ENCODE measurements around the gene TMEM255A.

Gene TMEM255A

DNA sequence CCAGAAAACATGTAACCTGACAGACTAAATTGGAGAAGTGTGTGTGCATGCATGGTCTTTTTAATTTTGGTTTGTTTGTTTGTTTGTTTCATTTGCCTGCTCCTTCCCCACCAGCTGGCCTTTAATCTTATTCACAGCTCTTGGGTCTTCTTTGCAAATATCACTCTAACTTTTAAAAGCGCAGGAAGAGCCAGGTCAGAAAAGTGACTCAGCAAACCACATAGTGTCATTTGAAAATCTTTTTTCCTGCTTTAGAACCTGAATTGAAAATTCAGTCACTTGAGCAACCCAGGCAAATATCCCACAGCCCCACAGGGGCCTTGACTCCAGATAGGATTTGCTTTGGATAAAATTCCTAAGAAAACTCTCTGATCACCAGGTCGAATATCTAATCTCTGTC lies 4.6 kb downstream of the TMEM255A start:
- no peak for DNase-seq

DNA sequence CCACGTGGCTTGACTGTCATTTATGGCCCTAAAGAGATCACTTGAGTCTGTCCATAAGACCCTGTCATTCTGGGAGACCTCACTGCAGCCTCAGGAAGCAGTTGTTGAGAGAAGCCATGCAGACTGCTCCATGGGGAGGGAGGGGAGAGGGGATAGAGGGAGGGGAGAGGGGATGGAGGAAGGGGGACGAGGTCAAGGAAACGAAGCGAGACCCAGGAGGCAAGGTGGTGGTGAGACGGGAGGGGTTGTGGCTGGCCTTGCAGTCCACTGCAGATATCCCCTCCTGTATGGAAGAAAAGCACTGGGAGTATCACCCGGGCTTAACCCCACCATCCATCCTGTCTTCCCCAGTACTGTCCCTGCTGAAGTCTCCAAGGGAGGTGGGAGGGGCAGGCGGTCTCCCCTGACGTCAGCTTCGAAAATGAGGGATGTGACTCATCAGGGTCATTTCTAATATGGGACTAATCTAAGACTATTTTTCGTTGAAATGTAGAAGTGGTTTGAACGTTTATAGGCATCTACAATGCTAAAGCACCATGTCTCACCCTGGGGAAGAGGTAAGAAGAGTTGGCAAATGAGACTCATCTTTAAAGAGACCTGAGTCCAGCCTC lies 5.6 kb downstream of the TMEM255A start:
- no peak for DNase-seq

DNA sequence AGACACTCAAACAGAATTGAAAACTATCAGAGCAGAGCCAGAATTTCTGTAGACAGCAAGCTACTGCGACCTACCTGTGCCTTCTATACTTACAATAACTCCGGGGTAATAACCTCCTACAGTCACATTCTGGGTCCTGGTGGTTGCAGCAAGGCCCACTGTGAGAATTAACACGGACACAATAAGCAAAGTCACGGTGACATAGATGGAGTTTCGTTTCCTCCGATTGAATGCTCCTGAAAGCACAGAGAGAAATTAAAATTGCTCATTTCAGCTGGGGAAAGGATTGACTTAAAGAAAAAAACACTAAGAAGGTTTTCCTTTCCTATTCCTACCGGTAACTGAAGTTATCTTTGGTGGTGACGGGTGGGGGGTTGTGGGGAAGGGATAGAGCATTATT lies 7.0 kb downstream of the TMEM255A start:
- DNase-seq, result no peak

DNA sequence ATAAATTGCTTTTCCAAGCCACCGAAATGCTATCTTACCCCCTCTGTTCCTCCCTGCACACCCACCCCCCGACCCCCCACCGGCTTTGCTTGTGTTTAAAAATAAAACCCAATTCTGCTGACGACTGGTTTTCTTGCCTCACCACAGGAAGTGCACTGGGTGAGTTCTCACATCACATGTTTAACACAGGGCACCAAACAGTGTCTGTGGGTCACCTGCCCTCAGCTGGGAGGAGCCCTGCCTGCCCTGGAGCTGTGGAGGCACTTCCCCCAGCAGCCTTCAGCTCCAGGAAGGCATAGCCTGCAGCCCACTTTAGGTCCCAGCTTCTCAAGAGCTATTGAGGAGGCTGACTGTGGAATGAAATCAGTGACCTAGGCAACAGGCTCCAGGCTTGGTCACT lies 8.8 kb downstream of the TMEM255A start:
- DNase-seq, result peak; percentile 76

DNA sequence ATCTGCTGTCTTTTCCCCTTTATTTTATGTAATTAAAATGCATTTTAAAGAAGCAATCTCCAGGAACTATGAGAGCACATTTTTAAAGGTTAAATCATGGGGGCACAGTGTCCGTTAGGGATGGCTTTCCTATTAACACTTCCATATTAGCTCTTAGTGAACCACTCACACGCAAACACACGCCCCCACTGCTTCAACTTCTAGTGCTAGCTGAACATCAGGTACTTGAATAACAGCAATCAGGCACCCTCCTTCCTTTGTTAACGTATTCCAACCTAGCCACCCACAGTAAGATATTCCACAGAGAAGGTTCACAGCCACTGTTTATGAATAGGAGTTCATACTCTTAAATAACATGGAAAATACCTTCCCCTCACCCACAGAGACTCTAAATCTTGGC lies 9.3 kb downstream of the TMEM255A start:
- no peak for DNase-seq

DNA sequence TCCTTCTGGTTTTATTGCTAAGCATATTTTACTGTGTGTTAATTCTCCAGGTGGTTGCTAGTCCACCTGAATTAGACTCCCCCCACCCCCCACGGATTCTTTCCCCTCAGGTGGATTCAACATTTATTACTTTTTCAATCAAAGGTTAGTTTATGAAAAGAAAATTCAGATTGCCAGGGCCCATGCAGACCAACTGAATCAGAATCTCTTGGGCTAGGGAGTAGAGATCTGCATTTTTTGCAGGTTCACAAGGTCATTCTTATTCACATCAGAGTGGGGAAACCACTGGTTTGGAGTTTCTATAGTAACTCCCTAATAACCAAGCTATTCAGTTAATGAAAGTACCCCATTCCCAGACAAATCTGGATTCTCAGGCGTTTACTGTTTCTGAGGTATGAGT lies 9.8 kb downstream of the TMEM255A start:
- DNase-seq, result no peak

DNA sequence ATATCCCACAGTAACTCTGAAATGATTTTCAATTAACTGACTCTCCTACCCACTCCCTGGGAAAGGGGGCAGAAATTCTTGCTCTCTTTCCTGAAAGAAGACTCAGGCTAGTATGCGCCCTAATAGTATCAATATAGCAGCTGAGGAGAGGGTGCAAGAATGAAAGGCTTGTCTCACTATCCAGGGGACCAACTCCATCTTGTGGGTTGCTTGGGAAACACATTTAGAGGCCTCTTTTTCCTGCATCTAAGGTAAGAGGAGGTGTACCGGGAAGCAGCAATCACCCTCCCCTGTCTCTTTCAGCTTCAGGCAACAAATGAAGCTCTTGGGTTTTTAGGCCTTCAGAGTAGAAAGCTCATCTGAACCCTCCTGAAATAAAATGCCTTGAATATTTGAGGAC lies 11.3 kb downstream of the TMEM255A start:
- DNase-seq, result no peak

DNA sequence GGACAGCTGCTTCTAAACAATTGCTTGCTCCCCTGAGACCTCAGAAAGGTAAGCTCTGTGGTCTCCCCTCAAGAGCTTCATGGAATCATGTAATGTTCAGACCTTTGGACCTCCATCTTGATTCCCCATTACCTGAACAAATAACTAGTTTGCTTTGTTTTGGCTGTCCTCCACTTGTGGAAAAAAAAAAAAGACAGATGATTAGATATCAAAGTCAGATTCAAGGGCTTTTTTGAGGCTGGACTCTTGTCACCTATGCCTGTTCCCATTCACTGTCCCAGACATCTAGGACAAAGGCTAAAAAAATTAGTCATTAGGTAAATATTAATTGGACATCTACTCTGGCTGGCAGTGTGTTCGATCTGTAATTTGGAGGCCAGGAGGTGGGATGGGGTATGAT lies 13.3 kb downstream of the TMEM255A start:
- no peak for DNase-seq

DNA sequence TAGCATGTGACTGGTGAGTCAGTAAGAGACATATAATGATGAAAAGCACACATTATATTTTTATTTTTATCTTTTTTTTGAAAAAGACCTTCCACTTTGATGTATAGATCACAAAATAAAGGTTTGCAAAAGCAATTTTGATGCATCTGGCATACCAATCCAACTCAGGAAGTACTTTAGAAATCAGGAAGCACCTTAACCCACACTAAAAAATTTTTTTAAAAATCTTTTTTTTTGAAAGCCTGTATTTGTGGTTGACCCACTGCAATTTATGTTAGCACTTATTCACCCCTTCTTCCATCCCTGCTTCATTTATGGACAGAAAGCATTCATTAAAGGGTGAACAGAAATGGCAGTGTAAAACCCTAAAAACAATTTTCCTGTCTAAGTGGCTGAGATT lies 16.6 kb downstream of the TMEM255A start:
- DNase-seq, result no peak

DNA sequence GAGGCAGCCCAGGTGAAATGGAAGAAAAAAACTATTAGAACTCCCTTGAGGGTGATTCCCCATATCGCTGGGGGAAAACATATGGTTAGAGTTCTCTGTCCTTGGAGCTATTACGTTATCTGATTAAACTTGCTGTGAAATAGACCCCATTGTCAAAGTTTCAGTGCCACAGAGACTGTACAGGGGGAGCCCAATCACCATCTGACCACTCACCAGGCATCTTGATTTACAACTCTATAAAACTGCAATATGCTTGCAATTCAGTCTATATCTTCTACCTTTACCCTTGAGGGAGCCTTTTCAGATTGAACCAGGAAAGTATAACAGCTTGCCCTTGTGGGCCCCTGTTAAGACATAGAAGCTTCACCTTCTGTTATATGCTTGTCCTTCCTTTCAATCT lies 18.2 kb downstream of the TMEM255A start:
- DNase-seq, result no peak

DNA sequence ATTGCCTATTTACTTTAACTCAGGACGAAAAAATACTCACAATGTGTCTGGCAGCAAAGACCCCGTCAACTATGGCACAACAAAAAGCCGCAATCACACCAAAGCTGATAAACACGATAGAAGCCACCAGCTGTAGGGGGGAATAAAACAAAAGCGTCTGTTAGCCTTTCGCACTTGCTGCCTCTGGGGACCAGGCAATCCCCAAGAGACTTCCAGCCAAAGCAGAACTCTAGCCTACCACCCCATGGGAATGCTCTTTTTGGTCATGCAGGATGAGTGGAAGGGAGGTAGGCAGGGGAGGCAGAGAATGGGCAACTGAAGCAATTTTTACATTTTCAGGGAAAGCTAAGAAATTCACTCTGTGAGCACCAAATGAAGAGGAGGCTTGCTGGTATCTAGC lies 20.1 kb downstream of the TMEM255A start:
- no peak for DNase-seq

DNA sequence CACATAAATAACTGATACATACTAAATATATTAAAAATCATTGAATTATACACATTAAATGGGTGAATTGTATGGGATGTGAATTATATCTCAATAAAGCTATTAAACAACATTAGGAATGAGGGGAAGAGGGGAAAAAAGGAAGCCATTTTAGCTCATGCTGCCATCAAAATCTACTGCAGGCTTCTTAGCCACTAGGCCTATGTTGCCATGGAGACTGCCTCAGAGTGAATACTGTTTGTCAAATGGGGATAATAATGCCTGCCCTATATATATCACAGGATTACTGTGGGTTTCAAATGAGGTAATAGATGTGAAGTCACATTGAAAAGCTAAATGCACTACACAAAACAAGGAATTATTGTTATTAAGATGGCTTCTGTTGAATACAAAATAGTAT lies 21.2 kb downstream of the TMEM255A start:
- no peak for DNase-seq

DNA sequence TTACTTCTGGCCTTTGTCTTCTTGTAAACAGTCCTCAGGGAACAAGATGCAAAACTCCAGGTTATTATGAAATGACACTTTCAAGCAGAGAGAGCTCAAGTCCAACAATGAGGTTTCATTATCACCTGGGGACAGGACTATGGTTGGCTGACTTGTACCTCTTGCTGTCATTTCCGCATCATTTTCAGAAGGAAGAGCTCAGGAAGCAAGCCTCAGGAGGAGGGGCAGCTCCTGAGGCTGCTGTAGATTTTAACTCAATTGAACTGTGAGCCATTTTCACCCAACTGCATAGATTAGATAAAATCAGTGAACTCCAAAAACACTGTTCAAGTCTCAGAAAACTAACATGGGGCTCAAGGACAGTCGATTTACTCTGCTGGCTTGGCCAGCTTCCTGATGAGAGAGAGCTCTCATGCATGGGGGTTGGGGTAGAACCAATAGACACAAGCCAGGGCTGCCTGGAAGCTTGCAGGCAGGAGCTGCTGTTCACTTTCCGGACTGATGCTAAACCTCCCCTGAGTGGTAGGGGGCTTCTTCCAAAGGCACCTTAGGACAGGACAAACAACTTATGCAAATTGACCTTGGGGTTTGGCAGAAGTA lies 23.6 kb downstream of the TMEM255A start:
- no peak for DNase-seq

DNA sequence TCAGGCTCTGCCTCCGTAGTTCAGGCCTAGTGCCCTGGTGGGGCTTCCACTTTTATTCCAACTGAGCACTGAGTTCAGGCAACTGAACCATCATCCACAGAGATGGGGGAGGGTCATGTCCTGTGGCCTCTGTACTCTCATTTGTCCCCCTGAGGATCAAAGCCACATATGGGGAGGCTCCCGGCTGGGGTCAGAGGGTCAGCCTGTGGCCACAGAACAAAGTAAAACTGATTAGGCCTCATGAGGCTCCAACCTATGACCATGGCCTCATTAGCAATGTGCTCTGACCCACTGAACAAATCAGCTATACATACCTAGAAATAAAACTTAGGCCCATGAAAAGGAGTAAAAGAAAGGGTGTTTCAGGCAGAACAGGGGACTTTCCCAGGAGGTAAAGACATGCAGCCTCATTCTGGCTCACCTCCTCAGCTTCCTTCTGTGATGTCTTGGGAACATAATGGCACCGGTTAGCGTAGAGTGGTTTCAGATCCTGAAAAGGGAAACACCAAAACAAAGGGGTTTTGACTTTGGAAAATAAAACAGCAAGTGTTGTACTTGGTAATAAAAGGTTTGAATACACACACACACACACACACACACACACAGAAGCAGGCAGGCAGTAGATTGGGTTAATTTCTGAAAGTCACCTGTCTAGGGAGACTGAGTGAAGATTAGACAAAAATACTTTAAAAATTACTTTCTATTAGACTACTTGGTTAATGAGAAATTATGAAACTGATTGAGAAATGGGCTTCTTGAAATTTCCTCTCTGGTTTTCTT lies 24.3 kb downstream of the TMEM255A start:
- DNase-seq, result no peak

DNA sequence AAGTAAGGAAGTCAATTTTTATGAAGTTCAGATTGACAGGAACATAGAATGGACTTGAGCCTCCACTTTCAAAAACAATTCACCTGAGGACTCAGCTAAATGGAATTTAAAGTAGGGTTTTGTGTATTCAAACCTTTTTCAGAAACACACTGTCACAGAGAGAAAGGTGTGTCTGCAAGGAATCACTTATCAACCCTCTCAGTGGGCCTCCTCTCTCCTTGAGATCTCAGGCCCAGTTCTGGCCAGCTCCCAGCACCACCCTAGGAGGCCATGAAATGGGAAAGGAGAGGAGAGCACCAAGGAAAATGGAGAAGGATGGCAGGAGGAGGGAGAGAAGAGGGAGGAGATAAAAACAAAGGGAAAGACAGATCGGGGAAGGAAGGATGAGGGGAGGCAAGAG lies 28.6 kb downstream of the TMEM255A start:
- DNase-seq, result no peak

DNA sequence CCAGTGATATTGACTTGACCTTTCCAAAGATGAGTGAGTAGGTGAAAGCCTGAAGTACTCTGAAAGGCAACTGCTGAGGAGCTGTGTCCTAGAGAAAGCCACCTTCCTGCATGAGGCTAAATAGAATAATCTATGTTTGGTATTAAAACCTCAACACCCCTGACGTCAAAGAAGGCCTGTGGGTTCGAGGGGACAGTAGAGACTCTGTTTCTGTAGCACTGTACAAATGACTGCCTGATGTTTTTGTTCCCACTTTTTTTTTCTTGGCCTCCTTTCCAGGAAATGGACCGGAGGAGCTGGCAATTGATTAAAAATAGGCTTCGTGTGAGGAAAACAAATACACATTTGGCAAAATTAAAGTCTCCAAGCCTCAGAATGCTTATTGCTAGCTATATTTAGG lies 29.5 kb downstream of the TMEM255A start:
- DNase-seq, result no peak

DNA sequence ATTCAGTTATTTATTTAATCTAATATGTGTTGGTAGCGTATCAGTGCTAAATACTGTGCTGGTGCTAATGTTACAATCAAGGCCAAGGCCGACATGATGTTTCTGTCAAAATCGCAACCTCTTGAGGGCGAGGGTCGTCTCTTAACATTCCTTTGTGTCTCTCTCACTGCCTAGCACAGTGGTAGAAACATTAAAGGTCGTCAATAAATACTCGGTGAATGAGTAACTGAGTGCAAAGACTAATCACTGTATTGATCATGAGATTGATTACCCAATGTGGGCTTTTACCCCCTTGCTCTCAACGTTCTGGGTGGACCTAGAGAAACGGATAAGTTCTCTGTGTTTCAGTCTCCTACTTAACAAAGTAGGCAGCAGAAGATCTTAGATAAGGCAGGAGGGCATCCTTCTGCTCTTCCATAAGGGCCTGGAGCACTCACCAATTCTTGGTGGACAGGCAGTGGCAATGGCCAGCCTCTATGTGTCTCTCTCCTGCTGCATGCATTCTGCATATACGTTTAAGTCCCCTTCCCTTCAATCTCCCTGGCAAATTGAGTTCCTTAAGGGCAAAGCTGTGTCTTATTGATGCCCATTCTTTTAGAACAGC lies 30.1 kb downstream of the TMEM255A start:
- DNase-seq, result no peak

DNA sequence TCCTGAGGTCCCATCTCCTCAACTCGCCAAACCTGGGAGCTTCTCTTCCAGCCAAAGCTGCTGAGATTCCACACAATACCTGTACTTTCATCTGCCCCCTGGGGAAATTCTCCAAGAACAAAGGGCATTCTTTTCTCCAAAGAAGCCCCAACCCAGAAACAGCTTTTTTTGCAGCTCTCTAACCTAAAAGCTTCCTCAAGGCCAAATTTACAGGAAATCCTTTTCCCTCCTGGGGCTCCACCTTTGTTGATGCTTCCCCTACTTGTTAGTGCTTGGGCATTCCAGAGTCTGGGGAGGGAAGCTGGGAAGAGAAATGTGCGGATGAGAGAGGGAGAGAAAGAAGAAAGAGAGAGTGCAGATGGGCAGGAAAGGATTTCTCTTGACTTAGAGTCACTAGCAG lies 36.3 kb downstream of the TMEM255A start:
- no peak for DNase-seq

DNA sequence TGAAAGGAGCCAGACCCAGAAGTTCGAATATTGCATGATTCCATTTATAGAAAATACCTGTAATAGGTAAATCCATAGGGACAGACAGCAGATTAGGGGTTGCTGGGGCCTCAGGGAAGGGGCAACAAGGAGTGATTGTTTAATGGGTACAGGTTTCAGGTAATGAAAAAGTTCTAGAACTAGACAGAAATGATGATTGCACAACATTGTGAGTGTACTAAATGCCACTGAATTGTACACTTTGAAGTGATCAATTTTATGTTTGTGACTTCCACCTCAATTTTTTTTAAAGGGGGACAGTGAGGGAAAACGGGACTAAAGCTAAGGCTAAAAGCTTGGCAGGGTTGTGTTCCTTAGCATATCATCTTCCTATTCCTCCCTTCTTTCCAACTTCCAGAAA lies 37.1 kb downstream of the TMEM255A start:
- DNase-seq, result no peak

DNA sequence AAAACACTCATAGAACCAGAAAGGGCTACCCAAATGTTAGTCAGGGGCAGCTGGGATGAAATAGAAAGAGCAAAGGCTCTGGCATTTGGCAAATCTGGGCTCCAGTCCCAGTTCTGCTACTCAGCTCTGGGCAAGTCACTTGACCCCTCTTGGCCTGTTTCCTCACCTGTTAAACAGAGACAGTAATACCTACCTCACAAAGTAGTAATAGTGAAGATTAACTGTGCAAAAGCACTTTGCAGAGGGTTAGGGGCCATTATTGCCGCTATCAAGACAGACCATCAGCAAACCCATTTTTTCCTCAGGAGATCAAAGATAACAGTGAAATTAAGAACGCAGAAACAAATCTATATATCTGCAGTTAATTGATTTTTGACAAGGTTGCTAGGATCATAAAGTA lies 40.0 kb downstream of the TMEM255A start:
- no peak for DNase-seq

DNA sequence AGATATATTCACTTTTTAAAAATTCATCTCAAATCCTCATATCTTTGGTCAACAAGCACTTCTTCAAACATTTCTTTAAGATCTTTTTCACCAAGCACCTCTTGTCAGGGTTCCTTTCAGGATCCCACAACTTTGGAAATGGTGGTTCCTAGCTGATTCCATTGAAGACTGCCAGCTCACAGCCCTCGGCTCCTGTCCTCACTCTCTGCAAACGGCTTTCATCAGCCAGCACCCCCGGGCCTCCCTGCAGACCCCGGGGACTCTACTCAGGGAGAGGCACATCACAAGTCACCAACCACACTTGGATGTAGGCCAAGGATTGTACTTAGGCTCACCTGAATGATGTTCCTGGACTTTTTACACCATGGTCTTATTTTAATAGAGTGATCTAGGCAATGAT lies 40.7 kb downstream of the TMEM255A start:
- no peak for DNase-seq

DNA sequence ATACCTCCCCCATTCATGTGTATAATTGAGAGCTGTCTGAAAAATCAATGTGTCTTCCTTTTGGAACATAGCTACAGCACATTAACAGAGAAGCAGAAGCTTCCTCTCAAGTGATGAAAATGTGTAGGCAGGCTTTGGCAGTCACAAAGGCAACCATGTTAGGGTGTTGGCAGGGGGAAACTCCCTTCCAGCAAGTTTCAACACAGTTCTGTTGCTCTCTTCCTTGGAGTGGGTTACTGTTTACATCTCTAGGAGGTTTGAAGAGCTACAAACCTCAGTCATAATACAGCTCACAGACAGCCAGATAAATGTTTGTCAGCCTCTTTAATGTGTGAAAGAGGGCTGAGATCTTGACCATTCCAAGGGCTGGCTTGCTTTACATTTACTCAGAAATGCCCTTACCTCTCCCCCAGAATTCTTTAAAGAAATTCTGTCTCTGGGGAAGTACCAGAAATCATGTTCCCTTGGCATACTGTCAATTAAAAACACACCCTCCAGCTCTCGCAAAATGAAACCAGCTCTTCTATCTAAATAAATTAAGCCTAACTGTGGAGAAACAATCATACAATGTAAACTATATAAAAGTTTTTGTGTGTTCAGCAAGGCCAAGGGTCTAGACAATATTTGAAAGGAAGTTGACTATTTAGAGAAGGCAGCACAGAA lies 41.8 kb downstream of the TMEM255A start:
- no peak for DNase-seq

DNA sequence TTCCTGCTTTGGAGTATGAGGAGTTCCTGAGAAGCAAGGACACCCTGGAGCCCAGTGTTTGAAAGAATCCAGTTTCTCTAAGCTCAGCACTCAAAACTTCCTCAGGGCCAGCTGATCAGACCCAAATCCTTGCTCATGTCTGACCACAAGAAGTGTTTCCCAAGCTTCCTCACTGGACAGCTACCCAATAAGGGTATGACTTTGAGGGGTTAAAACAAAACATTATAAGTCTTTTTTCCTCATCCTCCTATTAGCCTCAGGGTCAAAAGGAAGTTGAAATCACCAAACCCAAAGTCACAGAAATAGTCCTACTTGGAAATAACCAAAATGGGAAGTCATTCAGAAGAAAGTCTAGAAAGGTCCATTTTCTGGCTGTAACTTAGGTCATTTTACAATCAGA lies 46.9 kb downstream of the TMEM255A start:
- DNase-seq, result no peak
